ENCODE results near the gene CFAP210.
"Not testable (repeated sequence)": the region's sequence is repeated elsewhere in the genome, so short reads cannot be mapped to it uniquely, and the experiment has no call there.

CFAP210 gene

DNA sequence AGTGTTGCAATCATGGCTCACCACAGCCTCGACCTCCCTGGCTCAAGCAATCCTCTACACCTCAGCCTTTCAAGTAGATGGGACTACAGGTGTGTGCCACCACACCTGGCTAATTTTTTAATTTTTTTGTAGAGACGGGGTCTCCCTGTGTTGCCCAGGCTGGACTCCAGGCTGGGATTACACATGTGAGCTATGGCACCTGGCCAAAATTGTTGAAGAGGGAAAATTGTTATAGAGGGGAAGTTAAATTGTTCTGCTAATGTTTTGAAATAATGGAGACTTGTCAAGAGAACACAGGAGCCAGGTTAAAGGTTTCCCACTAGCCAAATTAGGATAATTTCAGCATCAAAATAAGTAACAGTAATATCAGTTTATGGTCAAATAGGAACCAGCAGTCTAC, 84.9 kb downstream of the CFAP210 start:
- H3K27ac ChIP-seq (ENCODE audit: insufficient read depth, low read length, poor library complexity, severe bottlenecking) = no peak overlapping the region

DNA sequence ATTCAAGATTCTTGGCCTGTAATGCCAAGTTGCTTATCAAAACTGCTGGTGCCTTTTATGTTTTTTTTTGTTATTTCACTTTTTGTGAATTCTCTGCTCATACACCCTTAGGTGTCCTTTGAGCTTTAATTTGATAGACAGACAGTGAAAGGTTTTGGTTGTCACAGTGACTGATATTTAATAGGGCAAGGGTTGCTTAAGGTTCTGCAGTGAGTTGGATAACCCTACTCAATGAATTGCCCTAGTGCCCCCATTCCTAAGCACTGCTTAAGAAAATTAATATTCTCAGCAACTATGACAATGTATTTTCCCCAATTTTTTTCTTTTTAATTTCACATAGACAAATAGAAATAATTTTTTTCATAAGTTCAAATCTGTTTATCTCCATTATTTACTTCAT, 94.6 kb downstream of the CFAP210 start:
- Histone ChIP-seq H3K27ac (ENCODE audit: insufficient read depth, low read length, poor library complexity, severe bottlenecking) (no peak overlapping the region), H3K9me3 (ENCODE audit: control insufficient read depth, low read length) (no peaks in the 10 kb centered on the region), H3K4me3 (ENCODE audit: insufficient read depth, low read depth, low read length, poor library complexity, severe bottlenecking) (no peak overlapping the region), H3K4me1 (ENCODE audit: control insufficient read depth, insufficient read depth, low read length, poor library complexity, severe bottlenecking) (no peaks in the 10 kb centered on the region), H3K36me3 (ENCODE audit: control insufficient read depth, insufficient read depth, low read length) (peaks cover 6% of the 10 kb centered on the region), H3K27me3 (replicated peaks; ENCODE audit: control insufficient read depth, insufficient read depth, low read length, poor library complexity, severe bottlenecking) (no peaks in the 10 kb centered on the region)
- DNase-seq = no peak

More for the DNA sequence above, 84.9 kb downstream of the CFAP210 start:
- Histone ChIP-seq H3K4me1 (ENCODE audit: control insufficient read depth, insufficient read depth, low read length, poor library complexity, severe bottlenecking) (no peaks in the 10 kb centered on the region), H3K36me3 (ENCODE audit: control insufficient read depth, insufficient read depth, low read length) (peaks cover 81% of the 10 kb centered on the region), H3K4me3 (ENCODE audit: insufficient read depth, low read depth, low read length, poor library complexity, severe bottlenecking) (no peak overlapping the region), H3K27me3 (replicated peaks; ENCODE audit: control insufficient read depth, insufficient read depth, low read length, poor library complexity, severe bottlenecking) (no peaks in the 10 kb centered on the region), H3K9me3 (ENCODE audit: control insufficient read depth, low read length) (no peaks in the 10 kb centered on the region)
- DNase-seq = no peak

DNA sequence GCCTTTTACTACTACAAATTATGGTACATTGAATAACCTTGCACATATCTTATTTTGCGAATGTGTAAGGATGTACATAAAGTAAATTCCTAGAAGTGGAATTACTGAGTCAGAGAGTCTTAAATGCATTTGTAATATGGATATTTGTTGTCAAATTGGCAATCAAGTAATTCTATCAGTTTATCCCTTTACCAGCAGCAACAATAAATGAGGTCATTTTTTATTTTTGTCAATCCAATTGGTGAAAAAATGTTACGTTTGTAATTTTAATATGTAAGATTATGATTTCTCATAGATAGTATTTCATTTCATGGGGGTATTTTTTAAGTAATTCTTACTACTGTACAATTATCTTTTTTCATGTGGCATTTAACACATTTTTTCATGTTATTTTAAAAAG, 95.2 kb downstream of the CFAP210 start:
- H3K4me3 ChIP-seq (ENCODE audit: insufficient read depth, low read depth, low read length, poor library complexity, severe bottlenecking) = no peak overlapping the region
- peaks cover under 1% of the 10 kb centered on the region for H3K36me3 ChIP-seq (ENCODE audit: control insufficient read depth, insufficient read depth, low read length)
- no peak for DNase-seq
- no peaks in the 10 kb centered on the region for H3K9me3 ChIP-seq (ENCODE audit: control insufficient read depth, low read length)
- H3K27ac ChIP-seq (ENCODE audit: insufficient read depth, low read length, poor library complexity, severe bottlenecking) = no peak overlapping the region
- H3K4me1 ChIP-seq (ENCODE audit: control insufficient read depth, insufficient read depth, low read length, poor library complexity, severe bottlenecking) = no peaks in the 10 kb centered on the region
- no peaks in the 10 kb centered on the region for H3K27me3 ChIP-seq (replicated peaks; ENCODE audit: control insufficient read depth, insufficient read depth, low read length, poor library complexity, severe bottlenecking)

DNA sequence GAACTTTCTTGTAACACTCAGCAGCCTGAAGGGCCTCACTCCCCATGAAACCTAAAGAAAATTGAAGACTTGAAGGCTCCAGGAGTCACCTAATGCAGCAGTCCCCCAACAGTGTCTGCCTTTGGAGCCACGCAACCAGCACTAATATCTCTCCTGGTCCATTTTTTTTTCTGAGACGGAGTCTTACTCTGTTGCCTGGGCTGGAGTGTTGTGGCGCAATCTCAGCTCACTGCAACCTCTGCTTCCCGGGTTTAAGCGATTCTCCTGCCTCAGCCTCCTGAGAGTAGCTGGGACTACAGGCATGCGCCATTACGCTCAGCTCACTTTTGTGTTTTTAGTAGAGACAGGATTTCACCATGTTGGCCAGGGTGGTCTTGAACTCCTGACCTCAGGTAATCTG, 97.7 kb downstream of the CFAP210 start:
- not testable (repeated sequence) for DNase-seq; H3K4me1 ChIP-seq (ENCODE audit: control insufficient read depth, insufficient read depth, low read length, poor library complexity, severe bottlenecking); H3K27me3 ChIP-seq (replicated peaks; ENCODE audit: control insufficient read depth, insufficient read depth, low read length, poor library complexity, severe bottlenecking); H3K4me3 ChIP-seq (ENCODE audit: insufficient read depth, low read depth, low read length, poor library complexity, severe bottlenecking); H3K36me3 ChIP-seq (ENCODE audit: control insufficient read depth, insufficient read depth, low read length); H3K27ac ChIP-seq (ENCODE audit: insufficient read depth, low read length, poor library complexity, severe bottlenecking); H3K9me3 ChIP-seq (ENCODE audit: control insufficient read depth, low read length)
